Inflammatory macrophage treated with lipopolysaccharide for 1 hour (primary cell): ENCODE data around the gene KCP.
A peak's percentile ranks its signal among the peaks of the same experiment; 100 is the strongest.
"Not testable (repeated sequence)": the region's sequence is repeated elsewhere in the genome, so short reads cannot be mapped to it uniquely, and the experiment has no call there.

Experiments
- DNase-seq, 2 donors: peaks; one replicate each; pipeline ENCODE4 v3.0.0-alpha.2; 2020 to 2022

Gene KCP

GRCh38 chr7:128910569-128910945 lies at the start of gene KCP:
KCP (minus strand) TSS chr7:128910709; CDS start chr7:128910676, 33 bp downstream.
- DNase-seq = no peak

- no peak for DNase-seq
Measured at GRCh38 chr7:128959296-128959695, 48.8 kb upstream of the KCP start.

- DNase-seq = no peak
Measured at GRCh38 chr7:128955981-128956380, 45.5 kb upstream of the KCP start.

- DNase-seq = no peak
Measured at GRCh38 chr7:128954830-128955802, 44.6 kb upstream of the KCP start.

DNA sequence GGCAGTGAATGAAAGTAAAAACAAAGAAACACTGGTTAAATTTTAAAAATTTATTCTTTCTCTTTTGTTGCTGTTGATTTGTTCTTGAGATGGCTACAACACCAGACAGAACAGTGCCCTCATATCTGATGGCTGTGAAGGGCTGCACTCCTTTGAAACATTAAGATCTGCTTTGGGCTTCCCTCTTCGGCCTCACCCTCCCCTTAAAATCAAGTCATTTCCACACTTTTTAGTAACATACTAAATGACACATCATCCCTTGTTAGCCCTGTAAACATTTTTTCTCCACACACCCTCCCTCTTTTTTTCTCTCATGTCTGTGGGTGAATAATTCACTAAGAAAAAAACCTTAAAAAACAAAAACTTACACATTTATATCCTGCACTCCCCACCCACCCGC lies 43.6 kb upstream of the KCP start:
- no peak for DNase-seq

DNA sequence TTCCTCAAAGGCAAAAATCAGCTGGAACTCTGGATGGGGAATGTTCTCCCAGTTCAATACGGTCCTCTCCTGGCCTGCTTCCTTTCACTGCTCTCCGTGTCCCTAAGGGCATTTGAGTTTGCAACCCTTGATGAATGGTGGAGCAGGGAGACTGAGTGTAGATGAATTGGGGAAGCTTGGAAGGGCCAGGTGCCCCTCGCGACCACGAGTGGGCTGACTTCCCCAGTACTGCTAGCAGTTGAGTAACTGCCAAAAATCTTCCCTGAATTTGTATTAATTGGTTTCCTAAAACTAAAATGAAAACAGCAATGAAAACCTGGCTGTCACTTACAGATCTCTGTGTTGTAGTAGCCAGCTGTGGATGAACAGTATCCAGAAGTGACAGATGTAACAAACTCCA lies 40.8 kb upstream of the KCP start:
- DNase-seq = peak; percentile 25 to 59

DNA sequence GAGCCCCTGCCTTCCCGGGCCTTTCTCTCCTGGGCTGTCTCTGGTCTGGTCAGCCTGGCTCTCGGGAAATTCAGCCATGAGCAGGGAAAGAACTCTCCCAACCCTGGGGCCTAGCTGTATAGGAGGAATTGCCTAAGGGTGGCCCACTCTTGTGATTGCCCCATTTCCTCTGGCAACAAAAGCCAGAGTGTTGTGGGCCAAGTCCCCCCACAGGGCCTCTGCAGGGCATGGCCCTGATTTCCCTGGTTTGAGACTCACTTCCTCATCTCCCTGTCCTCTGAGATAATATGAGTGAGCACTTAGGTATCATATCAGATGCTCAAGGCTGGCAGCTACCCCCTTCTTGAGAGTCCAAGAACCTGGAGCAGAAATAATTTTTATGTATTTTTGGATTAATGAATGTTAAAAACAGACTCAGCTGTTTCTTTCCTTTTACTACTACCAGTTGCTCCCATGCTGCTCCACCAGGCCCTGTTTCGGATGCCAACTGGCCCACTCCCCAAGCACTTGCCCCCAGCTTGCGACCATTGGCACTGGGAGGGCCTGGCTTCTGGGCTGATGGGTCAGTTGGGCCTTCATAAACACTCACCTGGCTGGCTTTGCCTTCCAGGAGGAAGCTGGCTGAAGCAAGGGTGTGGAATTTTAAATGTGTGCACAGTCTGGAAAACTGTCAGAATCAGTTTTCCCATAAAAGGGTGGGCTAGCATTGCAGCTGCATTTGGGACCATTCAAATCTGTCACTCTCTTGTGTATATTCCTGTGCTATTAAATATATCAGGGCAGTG lies 38.7 kb upstream of the KCP start:
- peak; percentile 74 to 92 for DNase-seq

DNA sequence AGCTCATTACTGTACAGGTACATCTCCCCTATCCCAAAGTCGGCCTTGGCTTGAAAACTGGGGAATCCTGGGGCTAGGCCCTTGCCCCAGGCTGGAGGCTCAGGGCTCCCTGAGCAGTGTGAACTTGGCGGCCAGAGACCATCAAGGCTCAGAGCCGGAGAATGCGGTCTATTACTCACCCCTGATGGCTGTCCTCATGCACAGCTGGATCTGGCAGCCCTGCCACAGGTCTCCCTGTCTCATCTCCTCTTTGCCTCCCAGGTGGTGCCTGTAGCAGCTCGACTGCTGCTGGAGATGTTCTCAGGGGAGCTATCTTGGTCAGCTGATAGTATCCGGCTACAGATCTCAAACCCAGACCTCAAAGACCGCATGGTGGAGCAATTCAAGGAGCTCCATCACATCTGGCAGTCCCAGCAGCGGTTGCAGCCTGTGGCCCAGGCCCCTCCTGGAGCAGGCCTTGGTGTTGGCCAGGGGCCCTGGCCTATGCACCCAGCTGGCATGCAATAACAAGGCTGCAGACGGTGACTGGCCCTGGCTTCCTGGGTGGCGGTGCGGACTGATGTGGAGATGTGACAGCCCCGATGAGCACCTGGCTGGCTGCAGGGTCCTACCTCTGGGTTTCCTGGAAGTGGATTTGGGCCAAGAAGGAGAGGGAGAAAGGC lies 37.9 kb upstream of the KCP start:
- DNase-seq = no peak

DNA sequence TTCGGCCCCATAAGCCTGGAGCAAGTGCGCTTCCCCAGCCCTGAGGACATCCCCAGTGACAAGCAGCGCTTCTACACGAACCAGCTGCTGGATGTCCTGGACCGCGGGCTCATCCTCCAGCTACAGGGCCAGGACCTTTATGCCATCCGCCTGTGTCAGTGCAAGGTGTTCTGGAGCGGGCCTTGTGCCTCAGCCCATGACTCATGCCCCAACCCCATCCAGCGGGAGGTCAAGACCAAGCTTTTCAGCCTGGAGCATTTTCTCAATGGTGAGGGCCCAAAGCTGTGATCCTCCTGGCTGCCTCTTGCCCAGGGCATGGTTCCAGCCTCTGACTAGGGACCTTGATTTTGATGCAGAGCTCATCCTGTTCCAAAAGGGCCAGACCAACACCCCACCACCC lies 37.3 kb upstream of the KCP start:
- DNase-seq = no peak

DNA sequence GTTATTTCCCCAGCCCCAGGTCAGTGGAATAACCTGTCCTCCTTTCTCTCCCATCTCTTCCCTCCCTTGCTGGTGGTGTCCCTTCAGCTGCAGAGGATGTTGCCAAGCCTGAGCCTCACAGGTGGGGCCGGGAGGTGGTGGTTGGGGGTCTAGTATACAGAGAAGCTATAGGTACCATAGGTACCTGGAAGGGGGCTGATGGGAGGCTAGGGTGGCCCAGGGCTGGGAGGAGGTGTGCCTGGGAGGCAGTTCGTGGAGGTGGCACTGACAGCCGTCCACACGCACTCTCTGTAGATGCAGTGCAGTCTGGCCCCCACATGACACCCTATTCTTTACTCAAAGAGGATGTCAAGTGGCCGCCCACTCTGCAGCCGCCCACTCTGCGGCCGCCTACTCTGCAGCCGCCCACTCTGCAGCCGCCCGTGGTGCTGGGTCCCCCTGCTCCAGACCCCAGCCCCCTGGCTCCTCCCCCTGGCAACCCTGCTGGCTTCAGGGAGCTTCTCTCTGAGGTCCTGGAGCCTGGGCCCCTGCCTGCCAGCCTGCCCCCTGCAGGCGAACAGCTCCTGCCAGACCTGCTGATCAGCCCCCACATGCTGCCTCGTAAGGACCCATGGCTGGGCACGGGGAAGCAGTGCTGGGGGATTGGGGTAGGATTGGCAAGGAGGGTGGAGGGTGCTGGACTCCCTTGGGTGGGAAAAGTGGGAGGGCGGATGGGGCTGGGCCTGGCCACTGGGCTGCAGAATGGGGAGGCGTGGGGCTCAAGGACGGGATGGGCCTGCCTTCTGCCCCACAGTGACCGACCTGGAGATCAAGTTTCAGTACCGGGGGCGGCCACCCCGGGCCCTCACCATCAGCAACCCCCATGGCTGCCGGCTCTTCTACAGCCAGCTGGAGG lies 36.7 kb upstream of the KCP start:
- DNase-seq = no peak

GRCh38 chr7:128945668-128946366 lies 35.3 kb upstream of the KCP start:
- no peak for DNase-seq

GRCh38 chr7:128944487-128945236 lies 34.2 kb upstream of the KCP start:
- no peak for DNase-seq

GRCh38 chr7:128943251-128943650 lies 32.7 kb upstream of the KCP start:
- not testable (repeated sequence) for DNase-seq

DNA sequence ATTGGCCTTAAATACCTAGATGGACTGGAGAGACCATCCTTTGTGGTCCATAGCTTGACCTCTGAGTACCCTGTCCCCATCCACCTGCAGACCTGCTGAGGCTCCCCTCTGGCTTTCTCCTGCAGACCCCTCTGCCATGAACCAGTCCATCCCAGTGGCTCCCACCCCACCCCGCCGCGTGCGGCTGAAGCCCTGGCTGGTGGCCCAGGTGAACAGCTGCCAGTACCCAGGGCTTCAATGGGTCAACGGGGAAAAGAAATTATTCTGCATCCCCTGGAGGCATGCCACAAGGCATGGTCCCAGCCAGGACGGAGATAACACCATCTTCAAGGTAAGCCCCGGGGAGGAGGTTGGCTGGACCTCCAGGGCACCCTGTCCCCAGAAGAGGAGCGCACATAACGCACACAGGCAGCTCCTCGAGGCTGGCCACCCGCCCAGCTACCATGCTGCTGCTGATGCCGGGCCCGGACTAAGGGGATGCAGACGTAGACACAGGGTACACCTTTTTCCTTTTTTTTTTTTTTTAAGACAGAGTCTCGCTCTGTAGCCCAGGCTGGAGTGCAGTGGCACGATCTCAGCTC lies 31.5 kb upstream of the KCP start:
- no peak for DNase-seq

- no peak for DNase-seq
Measured at GRCh38 chr7:128941323-128941890, 30.9 kb upstream of the KCP start.

GRCh38 chr7:128940494-128941322 lies 30.2 kb upstream of the KCP start:
- peak; percentile 89 to 92 for DNase-seq

DNA sequence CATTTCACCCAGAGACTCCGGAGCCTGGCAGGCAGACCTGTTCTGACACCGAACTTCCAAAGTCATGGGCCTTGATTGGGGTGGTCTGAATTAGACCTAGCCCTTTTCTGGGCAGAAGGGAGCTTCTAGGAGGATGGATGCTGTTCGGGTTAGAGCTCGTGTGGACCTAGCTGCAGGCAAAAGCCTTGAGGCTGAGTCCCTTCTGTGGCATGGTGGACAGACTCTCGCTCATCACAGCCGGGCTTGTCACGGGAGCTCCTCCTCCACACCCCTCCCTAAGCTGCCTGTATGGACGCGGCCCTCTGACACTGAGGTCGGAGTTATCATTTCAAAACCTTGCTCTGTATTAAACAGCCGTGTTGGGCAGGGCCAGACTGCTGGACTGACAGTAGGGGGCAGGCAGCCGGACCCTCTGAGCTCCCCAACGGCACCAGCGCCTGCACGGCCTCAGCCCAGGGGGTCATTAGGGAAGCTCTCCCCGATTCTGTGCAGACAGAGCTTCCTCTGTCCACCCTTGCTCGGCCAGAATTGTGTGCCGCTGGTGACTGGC lies 29.4 kb upstream of the KCP start:
- DNase-seq = peak; percentile 41 to 63

GRCh38 chr7:128939075-128939860 lies 28.8 kb upstream of the KCP start:
- peak; percentile 68 to 87 for DNase-seq
